ENCODE data around the gene CALHM3. TPM values are rescaled to one million over a fixed set of nuclear protein-coding genes. Genes with fewer than 3 reads are reported as not detected.
"Not testable (repeated sequence)": the region's sequence is repeated elsewhere in the genome, so short reads cannot be mapped to it uniquely, and the experiment has no call there.

CALHM3 gene
- polyA plus RNA-seq, 4 donors, result 0.05 to 0.10 TPM; not detected in 2

DNA sequence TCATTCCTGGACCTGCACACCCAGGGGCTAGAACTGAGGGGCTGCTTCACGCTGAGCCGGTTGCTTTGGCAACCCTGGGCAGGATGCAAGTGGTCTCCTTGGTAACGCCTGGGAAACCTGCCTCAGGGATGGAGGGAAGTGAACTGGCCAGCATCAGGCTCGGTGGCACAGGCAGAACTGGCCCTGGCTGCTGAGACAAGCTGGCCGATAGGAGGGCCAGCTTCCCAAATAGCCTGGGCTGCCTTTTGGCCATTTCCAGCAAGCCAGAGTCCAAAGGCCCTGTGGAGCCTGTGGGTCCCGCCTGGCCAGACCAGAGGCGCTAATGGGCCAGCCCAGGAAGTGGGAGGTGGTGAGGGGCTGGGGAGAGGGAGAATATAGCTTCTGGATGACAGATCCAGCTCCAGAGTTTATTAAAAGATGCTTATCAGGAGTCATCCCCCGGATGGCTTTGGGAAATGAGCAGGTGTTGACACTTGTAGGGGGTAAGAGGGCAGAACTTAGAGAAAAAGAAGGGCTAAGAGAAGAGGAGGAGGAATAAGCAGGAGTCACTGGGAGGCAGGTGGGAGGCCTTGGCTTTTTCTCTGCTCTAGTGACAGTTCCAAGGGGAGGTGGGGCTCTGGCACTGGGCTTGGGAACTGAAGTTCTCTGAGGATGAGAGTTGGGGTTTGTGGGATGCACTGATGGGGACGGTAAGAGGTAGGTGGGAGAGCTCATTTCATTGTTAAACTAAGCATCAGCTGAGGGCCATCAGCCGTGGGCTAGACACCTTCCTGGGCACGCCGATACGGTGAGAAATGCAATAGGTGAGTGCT is 24.0 kb upstream of the CALHM3 start:
- no peak for DNase-seq (ENCODE audit: low read depth in 4 of 4, low spot score in 3 of 4)

DNA sequence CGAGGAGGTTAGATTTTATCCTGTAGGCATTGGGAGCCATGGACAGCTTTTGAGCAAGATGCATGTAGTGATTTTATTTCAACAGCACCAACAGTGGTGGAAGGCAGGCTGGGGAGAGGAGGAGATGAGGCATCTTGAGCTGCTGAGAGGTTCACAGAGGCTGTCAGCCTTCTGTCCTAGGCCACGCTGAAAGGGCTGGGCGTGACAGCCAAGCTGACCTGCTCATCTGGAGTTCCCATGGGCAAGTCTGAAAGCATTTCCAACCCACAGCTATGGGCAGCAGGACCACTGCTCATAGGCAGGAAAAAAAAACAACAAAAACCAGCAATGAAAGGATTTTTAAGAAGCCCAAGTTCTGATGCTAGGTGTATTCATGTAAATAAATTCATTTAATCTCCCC is 22.1 kb upstream of the CALHM3 start:
- DNase-seq (ENCODE audit: low read depth in 4 of 4, low spot score in 3 of 4), result no peak

DNA sequence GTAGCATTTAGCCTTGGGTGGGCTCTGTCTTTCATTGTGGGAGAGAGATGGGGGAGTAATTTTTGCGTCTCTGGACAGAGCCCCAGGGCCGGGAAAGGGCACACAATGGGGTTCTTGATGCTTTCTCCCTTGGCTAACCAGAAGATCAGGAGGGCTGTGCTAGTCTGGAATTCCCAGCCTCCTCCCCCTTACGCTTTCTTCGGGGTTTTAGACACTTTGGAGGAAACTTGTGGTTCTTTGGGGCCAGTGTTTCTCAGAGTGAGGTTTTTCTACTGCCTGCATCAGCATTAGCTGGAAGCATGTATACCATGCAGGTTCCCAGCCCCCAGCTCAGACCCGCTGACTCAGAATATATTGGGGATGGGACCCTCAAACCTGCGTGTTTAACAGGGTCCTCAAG is 21.4 kb upstream of the CALHM3 start:
- DNase-seq (ENCODE audit: low read depth in 4 of 4, low spot score in 3 of 4), result no peak

DNA sequence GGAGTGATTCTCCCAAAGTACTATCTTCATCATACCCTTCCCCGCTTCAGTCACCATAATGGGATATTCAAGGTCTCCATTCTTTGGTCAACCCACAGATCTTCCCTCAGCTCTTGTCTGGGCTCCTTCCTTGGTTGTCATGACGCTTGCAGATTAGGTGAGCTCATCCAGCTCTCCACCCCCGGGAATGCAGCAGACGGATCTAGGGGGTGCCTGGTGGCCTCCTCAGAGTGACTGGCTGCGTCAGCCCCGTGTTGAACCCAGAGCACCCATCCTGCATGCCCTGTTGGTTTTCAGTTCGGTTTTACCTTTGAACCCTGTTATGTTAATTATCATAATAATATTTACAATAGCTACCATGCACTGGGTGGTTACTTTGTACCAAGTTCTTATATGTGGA is 20.8 kb upstream of the CALHM3 start:
- DNase-seq (ENCODE audit: low read depth in 4 of 4, low spot score in 3 of 4), result no peak

DNA sequence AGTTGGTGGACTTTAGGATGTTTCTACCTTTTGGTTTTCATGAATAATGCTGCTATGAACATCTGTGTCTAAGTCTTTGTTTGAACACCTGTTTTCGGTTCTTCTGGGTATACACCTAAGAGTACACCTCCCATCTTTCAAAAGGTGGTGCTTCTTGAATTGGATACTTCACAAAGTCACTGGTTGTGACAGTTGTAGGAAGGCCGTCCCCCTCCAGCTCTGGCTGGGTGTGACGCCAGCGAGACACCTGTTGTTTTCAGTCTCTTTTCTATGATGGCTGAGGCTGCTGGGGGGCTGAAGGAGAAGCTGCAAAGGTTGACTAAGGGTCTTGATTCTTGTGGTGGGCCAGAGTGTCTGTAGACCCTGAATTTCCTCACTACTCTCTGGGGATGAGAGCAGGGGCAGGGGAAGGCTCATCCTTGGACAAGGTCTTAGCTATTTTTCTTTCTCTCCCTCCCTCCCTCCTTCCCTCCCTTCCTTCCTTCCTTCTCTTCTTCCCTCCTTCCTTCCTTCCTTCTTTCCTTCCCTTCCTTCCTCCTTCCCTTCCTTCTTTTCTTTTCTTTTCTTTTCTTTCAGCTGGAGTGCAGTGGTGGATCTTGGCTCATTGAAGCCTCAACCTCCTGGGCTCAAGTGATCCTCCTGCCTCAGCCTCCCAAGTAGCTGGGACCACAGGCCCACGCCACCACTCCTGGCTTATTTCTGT is 20.0 kb upstream of the CALHM3 start:
- no peak for DNase-seq (ENCODE audit: low read depth in 4 of 4, low spot score in 3 of 4)

DNA sequence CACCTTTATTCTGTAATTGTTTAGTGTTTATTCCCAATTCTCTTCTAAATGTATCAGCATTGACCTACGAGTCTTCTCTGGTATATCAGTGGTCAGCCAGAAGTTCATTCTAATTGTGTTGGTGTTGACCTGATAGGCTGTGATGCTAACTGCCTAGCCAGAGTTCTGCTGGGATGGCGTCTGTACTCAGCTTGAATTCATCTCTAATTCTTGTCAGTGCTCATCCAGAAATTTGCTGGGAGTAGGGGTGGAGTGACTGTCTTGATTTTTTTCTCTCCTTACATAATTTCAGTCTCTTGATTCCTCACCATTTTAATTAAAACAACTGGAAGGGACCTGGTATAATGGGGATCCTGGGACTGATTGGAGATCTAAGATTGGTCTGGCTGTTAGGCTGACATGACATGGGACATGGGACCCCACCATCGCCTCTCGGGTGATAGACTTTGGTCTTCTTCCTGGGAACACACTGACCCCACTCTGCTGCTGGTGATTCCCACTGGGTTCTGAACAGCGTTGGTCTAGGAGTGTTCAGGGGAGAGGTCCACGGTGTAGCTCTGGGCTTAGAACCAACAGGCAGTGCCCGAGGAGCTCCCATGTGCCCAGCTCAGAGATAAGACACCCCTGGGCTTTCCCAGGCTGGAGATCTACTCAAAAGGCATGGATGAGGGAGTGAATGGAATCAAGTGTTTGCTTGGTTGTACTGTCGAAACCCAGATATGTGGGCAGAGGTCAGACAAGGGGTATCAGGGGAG is 18.3 kb upstream of the CALHM3 start:
- no peak for DNase-seq (ENCODE audit: low read depth in 4 of 4, low spot score in 3 of 4)

DNA sequence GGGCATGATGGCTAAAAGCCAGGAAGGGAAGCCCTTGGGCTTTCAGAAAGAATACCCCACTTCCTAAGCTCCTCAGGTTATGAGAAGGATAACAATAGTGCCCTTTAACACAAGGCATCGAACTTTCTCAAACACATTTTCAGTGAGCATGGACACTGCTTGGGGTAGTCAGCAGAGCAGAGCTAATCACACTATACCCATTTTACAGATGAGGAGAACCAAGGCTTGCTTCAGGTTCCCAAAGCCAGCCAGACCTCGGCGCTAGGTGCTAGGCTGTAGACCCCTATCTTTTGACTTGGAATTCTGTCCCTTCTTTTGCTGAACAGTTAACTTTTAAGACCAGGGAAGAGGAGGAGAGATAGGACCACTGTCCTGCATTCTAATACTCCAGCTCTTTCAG is 16.3 kb upstream of the CALHM3 start:
- DNase-seq (ENCODE audit: low read depth in 4 of 4, low spot score in 3 of 4), result no peak

DNA sequence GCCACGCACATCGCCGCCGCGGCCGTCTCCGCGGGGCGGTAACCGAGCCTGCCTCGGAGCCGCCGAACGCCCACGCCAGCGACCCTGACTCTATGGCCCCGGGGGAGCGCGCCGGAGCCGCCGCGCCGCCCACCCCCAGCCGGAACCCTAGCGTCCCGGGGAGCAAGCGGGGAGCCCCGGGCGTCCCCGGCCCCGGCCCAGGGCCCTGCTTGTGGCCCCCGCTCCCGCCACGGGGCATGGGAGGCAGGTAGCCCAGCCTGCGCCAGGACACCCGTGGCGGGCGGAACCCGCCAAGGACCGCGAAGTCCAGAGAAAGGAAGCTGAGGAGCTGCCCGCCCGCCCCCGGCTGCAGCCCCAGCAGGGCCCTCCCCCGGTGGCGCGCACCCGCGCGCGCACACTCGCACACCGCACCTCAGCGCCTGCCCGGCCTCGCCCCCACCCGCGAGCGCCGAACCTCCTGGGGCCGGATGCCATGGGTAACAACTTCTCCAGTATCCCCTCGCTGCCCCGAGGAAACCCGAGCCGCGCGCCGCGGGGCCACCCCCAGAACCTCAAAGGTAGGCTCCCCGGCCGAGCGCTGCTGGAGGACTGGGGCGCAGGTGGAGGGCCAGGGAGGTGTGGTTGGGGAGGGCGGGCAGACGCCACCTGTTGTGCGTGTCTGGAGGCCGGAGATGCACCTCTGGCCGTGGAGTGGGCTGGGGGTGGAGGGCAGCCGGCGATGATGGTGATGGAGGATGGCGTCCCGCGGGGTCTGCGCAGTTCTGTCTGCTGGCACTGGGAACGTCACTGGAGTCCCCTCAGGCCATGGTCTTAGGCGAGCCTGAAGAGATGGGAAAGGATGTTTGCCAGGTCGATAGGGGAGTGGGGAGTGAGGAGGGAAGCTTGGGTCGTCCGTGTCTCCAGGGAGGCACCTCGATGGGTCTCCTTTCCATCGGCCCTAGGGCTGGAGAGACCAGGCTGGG is 15.2 kb upstream of the CALHM3 start:
- no peak for DNase-seq (ENCODE audit: low read depth in 4 of 4, low spot score in 3 of 4)

DNA sequence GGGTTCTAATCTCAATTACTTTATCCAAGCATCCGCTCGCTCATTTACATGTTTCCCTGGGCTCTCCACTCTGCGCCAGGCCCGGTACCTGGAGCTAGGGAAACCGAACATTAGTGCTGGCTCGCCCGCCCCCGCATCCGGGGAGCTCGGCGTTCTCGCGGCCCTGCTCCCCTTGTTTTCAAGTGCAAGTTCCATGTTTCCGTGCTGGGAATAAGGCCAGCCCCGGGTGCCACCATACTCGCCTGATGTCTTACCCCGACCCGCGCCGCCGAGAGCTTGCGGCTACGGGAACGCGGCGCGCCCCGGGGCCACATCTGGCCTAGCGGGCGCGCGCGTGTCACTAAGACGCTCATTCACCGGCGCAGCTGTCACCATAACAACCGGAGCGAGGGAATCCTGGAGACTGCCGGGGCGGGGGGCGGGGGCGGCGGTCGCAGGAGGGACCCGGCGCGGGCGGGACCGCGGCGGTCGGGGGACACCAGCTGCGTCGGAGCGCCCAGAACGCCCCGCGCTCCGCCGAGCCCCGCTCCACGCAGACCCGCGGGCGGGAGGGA is 14.4 kb upstream of the CALHM3 start, which contains the start of gene NEURL1:
NEURL1 (plus strand) TSS at position 344 of the 554 bp plus-strand sequence. CDS start 683 bp downstream, outside the sequence.
- DNase-seq (ENCODE audit: low read depth in 4 of 4, low spot score in 3 of 4), result no peak

DNA sequence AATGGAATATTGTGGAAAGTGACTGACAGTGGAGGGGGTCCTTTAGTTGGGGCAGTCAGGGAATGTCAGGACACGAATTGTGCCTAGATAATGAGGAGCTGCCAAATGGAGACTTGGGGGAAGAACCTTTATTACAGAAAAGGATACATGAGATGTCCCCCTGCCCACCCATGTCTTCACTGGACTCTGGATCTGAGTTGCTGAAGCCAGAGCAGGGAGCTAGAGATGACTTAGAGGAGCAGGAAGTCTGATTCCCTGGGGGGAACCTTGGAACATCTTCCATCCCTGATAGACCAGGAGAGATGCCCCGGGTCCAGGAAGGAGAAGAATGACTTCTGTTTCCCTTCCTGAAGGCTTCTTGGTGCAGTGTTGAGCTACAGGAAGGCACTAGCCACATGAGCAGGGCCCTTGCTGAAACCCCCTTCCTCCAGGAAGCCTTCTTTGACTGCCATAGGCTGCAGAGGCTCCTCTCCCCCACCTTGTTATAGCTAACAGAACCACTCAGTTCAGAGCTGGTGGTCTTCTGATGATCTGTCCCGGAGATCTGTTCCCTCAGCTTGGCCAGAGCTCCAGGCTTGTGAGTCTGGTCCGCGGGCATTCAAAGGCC is 13.7 kb upstream of the CALHM3 start:
- no peak for DNase-seq (ENCODE audit: low read depth in 4 of 4, low spot score in 3 of 4)

DNA sequence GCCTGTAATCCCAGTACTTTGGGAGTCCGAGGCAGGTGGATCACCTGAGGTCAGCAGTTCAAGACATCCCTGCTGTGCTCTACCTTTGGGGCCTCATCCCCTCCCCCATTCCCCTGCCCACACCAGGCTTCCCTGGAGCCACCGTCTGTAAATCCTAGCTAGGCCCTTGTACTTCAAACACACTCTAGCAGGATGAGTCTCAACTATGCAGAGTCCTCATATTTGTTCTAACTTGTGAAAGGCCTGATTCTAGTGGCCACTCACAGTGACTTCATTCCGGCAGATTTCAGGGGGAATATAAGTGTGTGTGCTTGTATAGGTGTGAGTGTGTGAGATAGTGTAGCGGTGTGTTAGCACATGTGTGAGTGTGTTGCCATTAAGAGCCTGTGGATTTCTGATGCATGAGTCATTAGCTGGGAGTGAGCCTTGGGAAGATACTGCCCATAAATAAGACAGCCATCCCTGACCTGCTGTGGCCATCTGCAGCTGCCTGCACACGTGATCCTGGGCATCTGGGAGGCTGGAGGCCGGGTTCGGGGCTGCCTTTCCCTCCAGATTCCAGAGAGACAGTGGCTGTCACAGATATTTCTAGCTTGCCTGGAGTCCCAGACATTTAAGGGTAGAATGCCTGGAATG is 12.8 kb upstream of the CALHM3 start:
- DNase-seq (ENCODE audit: low read depth in 4 of 4, low spot score in 3 of 4), result no peak

DNA sequence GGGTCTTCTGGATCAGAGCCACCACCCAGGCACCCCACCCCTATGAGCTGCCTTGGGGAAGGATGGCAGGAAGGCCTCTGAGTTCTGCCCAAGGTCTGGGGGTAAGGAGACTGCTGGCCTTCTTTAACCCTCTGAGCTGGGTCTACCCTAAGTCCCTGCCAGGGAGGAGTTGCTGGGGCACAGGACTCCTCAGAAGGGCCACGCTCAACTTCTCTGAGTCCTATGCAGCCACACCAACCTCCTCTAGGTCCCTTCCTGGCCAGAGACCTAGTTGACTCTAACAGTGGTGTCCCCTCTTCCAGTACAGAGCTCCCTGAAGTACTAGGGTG is 11.9 kb upstream of the CALHM3 start:
- DNase-seq (ENCODE audit: low read depth in 4 of 4, low spot score in 3 of 4), result no peak

DNA sequence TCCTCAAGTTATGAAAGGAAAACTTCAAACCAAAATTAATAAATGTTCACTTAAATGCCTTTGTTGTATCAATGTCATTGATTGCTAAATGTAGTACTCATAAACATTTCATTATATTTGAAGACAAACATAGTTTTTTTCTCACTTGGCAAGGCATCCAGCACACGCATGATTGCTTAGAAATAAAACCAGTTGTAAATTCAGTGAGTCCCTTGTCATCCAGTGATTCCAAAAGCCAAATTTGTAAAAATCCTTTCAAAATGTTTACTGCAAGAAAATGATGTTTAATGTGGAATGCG is 8.3 kb upstream of the CALHM3 start:
- no peak for DNase-seq (ENCODE audit: low read depth in 4 of 4, low spot score in 3 of 4)

DNA sequence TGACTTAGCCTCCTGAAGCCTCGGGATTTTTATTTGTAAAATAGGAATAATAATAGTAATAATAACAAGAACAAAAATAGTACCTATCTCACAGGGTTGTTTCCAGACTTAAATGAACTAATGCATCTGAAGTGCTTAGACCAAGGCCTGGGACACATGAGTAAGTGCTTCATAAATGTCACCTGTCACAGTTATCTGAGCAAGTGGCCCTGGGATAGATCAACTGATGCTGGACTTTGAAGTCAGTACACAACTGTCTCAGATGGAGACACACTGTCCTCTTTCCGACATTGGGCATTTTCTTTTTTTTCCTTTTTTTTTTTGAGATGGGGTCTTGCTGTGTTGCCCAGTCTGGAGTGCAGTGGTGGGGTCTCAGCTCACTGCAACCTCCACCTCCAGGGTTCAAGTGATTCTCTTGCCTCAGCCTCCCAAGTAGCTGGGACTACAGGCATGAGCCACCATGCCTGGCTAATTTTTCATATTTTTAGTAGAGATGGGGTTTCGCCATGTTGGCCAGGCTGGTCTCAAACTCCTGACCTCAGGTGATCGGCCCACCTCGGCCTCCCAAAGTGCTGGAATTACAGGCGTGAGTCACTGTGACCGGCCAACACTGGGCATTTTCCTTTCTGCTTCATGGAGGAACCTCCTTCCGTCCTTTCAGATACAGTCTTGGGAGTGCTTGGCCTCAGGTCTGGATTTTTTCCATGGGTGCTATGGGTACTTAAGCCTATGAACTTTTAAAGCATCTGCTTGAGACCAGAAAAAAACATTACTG is 7.8 kb upstream of the CALHM3 start:
- DNase-seq (ENCODE audit: low read depth in 4 of 4, low spot score in 3 of 4), result not testable (repeated sequence)

DNA sequence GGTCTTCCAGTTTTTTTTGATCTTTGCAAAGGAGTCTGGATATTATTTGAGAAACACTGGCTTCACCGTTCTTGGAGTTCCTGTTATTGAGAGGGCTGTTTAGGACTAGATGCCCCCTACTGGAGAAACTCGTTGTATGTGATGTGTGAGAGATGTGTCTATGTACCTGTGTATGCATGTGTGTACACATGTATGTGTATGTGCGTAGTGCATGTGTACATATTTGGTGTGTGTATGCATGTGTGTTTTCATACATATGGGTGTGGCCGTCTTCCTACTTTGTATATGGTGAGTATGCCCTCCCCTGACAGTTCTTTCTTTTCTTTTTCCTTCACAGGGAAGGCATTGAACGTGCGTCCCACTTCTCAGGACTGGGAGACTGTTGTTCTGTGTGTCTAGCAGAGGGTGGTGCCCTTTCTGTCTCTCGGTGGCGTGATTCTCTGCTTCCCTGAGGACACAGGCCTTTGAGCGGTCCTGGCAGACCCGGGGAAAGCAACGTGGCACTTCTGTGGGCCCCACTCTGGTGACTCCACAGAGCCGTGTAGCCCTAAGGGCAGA is 3.0 kb upstream of the CALHM3 start:
- DNase-seq (ENCODE audit: low read depth in 4 of 4, low spot score in 3 of 4), result no peak

DNA sequence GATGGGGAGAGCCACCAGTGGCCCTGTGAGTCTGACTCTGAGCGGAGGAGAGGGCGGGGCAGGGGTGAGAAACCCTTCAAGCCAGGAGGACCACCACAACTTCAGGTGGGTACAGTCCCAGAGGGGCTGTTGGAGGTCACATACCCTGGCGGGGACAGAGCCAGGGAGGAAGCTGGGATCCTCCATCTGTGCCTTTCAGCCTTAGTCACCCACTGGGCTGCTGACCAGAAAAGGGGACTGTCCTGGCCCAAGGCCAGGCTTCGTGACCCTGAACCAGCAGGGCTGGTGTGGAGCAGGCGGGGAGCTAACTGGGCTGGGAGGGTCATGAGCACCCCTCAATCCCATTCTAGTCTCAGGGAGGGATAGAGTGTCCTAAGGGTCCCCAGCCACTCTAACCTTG is 1.5 kb upstream of the CALHM3 start:
- DNase-seq (ENCODE audit: low read depth in 4 of 4, low spot score in 3 of 4), result no peak

DNA sequence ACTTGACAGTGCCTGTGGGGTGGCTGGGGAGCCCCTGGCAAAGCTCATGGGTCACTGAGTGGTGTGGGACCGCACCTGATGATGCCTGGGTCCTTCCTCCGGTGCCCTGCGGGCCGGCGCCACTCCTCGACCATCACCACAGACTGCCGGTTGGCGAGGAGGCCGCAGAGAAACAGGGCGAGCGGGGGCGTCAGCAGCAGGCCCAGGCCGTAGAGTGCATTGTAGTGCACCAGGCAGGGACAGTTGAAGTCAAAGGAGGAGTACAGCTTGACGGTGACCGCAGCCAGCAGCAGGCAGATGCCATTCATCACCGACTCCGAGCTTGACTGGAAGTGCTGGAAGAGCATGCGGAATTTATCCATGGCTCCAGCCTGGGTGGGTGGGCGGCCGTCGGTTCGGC is 369 bp downstream of the CALHM3 start:
- no peak for DNase-seq (ENCODE audit: low read depth in 4 of 4, low spot score in 3 of 4)

DNA sequence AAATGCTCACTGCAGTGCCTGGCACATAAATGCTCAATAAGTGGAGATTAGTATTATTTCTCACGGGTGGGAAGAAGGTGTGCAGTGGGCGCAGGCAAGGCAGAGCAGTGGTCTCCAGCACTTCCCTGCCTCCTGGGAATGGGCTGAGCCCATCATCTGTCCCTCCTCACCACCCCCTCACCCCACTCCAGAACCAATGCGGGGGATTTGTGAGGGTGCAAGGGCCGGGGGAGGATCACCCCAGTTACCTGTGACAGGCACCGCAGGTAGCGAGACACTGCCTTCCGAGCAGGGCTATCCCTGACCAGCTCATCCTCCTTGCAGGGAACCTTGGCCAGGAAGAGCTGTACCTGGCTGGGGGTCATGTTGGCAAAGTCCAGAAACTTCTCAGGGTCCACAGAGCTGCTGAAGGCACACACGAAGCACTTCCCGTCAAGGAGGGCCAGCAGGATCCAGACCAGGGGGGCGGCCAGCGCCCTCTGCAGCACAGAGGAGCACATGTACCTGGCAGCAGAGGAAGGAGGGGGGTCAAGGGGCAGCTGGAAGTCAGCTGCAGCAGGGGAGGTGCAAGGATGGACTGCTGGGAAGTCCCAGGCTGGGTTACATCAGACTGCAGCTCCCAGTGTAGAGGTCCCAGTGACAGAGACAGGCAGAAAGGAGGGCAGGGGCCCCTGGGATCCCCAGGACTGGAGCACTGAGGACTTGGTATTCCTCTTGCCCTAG is 2.8 kb downstream of the CALHM3 start:
- no peak for DNase-seq (ENCODE audit: low read depth in 4 of 4, low spot score in 3 of 4)

Measured in right renal pelvis (tissue), 4 donors.